ENCODE data around the gene UBTD2.

UBTD2 gene

DNA sequence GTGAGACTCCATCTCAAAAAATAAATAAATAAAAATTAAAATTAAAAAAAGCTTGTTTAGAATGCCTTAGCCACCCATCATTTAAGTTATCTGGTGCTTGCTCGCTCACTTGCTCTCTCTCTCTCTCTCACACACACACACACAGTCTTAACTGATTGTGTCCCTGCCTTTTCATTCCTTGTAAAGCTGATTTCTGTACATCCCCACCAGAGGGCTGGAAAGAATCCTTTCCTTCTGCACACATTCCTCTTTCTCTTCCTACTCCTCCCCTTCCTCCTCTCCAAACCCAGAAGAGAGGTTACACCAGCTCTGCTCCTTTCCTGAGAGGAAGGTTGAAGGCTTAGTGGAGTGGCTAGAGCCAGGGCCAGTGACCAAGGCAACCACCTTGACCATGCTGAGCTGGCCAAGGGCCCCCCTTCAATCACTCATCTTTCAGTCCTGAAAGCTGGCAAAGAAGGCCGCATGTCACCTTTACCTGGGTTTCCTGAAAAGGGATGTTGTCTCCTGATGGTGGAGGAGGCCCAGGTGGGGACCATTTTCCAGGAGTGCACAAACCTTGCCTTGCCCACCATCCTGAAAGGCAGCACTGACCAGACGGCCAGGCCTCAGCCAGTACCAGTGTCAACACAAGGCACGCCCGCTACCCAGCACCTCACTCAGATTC is 121.1 kb downstream of the UBTD2 start:
- TF ChIP-seq, protein P1, sequence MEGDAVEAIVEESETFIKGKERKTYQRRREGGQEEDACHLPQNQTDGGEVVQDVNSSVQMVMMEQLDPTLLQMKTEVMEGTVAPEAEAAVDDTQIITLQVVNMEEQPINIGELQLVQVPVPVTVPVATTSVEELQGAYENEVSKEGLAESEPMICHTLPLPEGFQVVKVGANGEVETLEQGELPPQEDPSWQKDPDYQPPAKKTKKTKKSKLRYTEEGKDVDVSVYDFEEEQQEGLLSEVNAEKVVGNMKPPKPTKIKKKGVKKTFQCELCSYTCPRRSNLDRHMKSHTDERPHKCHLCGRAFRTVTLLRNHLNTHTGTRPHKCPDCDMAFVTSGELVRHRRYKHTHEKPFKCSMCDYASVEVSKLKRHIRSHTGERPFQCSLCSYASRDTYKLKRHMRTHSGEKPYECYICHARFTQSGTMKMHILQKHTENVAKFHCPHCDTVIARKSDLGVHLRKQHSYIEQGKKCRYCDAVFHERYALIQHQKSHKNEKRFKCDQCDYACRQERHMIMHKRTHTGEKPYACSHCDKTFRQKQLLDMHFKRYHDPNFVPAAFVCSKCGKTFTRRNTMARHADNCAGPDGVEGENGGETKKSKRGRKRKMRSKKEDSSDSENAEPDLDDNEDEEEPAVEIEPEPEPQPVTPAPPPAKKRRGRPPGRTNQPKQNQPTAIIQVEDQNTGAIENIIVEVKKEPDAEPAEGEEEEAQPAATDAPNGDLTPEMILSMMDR (IDR thresholded peaks at IDR 0.05; ENCODE audit: low read depth, low read length) = no peak
- no peak for DNase-seq
- no peaks in the 10 kb centered on the region for H3K36me3 ChIP-seq
- no peaks in the 10 kb centered on the region for H3K27me3 ChIP-seq (ENCODE audit: insufficient read depth, low read depth, severe bottlenecking)
- no peak overlapping the region for H3K27ac ChIP-seq
- no peaks in the 10 kb centered on the region for H3K9me3 ChIP-seq (ENCODE audit: severe bottlenecking)
- H3K4me3 ChIP-seq (ENCODE audit: low read depth, low read length) = no peak overlapping the region

DNA sequence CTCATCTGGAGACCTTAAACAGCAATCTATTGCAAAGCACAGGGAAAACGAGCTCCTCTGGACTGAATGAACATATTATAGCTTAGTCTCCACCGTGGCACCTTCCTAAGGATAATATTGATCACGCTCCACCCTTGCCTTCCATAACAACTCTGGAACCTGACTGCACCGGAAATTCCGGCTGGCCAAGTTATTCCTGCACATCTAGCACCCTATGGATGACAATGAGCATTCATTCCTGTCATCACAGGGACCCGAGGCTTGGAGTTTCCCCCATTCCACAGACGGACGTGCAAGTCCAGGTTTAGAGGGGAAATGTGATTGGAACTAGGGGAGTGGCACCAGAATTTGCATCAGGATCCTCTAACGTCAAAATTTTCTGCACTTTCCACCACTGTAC is 123.1 kb downstream of the UBTD2 start:
- DNase-seq = no peak
- no peaks in the 10 kb centered on the region for H3K9me3 ChIP-seq (ENCODE audit: severe bottlenecking)

More for the DNA sequence above, 123.1 kb downstream of the UBTD2 start:
- Histone ChIP-seq H3K4me3 (ENCODE audit: low read depth, low read length) (no peak overlapping the region), H3K27me3 (ENCODE audit: insufficient read depth, low read depth, severe bottlenecking) (no peaks in the 10 kb centered on the region), H3K36me3 (no peaks in the 10 kb centered on the region; the same call in 1 of the 2 replicates), H3K27ac (no peak overlapping the region)
- TF ChIP-seq, protein P1 (IDR thresholded peaks at IDR 0.05; ENCODE audit: low read depth, low read length) = no peak

Measured in WERI-Rb-1 (cell line).